Uterus (tissue), 2 donors: ENCODE data around the gene TGFBR1.

Experiments used
- POLR2A ChIP-seq, 2 donors: fragments of 450-650 bp; IDR thresholded peaks; one replicate each; pipeline ENCODE4 v1.6.1; 2016; ENCODE audit warnings: antibody characterized with exemption in 2 of 2, mild to moderate bottlenecking in 1 of 2, moderate library complexity in 1 of 2
- TF ChIP-seq, protein P1 (sequence below), 4 experiments: fragments of 200-600 bp in 2 of 4; fragments of 450-650 bp in 2 of 4; sonication (generic) in 2 of 4; IDR thresholded peaks; one replicate each; pipeline ENCODE4 v1.5.1; 2016 to 2019; ENCODE audit warnings: antibody characterized with exemption in 4 of 4, mild to moderate bottlenecking in 2 of 4, moderate library complexity in 1 of 4

DNA sequence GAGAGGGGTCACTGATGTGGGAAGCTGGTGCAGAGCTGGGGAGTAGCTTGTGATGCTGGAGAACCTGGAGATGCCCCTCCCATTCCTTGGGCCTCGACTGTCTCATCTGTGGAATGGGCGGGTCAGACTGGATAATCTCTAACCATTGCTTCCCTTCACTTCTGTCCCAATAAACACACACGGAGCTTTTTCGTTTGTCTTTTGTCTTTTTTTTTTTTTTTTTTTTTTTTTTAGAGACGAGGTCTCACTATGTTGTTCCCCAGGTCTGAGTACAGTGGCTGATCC is 80.4 kb downstream of the TGFBR1 start:
- TF ChIP-seq, protein P1, sequence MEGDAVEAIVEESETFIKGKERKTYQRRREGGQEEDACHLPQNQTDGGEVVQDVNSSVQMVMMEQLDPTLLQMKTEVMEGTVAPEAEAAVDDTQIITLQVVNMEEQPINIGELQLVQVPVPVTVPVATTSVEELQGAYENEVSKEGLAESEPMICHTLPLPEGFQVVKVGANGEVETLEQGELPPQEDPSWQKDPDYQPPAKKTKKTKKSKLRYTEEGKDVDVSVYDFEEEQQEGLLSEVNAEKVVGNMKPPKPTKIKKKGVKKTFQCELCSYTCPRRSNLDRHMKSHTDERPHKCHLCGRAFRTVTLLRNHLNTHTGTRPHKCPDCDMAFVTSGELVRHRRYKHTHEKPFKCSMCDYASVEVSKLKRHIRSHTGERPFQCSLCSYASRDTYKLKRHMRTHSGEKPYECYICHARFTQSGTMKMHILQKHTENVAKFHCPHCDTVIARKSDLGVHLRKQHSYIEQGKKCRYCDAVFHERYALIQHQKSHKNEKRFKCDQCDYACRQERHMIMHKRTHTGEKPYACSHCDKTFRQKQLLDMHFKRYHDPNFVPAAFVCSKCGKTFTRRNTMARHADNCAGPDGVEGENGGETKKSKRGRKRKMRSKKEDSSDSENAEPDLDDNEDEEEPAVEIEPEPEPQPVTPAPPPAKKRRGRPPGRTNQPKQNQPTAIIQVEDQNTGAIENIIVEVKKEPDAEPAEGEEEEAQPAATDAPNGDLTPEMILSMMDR (IDR thresholded peaks at IDR 0.05) = no peak
- no peak for TF ChIP-seq POLR2A (IDR thresholded peaks at IDR 0.05)
